K562 (cell line): ENCODE measurements around the gene USP12. TPM values are rescaled to one million over a fixed set of nuclear protein-coding genes. Genes with fewer than 3 reads are reported as not detected.
A peak's percentile ranks its signal among the peaks of the same experiment; 100 is the strongest.

ENCODE experiments used
- MXD1 ChIP-seq: fragments of 250-450 bp; sonication (Bioruptor Pico); IDR thresholded peaks from 2 replicates; pipeline ENCODE4 v1.8.0; 2021; ENCODE audit warnings: borderline replicate concordance, mild to moderate bottlenecking, moderate library complexity; ENCODE audit not compliant: poor library complexity, severe bottlenecking
- OTX1 ChIP-seq: fragments of 450-650 bp; formaldehyde crosslinking; IDR thresholded peaks from 2 replicates; pipeline ENCODE4 v1.4.0; 2022; ENCODE audit warnings: mild to moderate bottlenecking
- PPARD ChIP-seq: fragments of 250-450 bp; sonication (Bioruptor Pico); IDR thresholded peaks from 2 replicates; pipeline ENCODE4 v1.8.0; 2022; ENCODE audit warnings: inconsistent platforms, mild to moderate bottlenecking, moderate library complexity
- SIX5 ChIP-seq, 2 experiments: IDR thresholded peaks; 2 replicates each; pipeline ENCODE4 v1.6.1; 2011; ENCODE audit warnings: low read length in 2 of 2, borderline replicate concordance in 1 of 2, low read depth in 1 of 2, mild to moderate bottlenecking in 1 of 2, moderate library complexity in 1 of 2; ENCODE audit not compliant: insufficient read depth in 1 of 2
- TBP ChIP-seq: optimal IDR thresholded peaks from 2 replicates; pipeline ENCODE3; 2011; ENCODE audit warnings: low read depth, low read length, improper control_type of control experiment
- ZBTB11 ChIP-seq, 3 experiments: fragments of 200-800 bp in 1 of 3; fragments of 250-450 bp in 1 of 3; fragments of 450-650 bp in 1 of 3; sonication (Bioruptor Pico) in 1 of 3; sonication (Bioruptor generic) in 1 of 3; formaldehyde crosslinking in 1 of 3; IDR thresholded peaks; 2 replicates each; pipeline versions ENCODE4 v1.6.1 to v1.8.0; 2016 to 2022; ENCODE audit warnings: mild to moderate bottlenecking in 2 of 3, missing genetic modification characterization in 2 of 3, missing compliant biosample characterization in 1 of 3, moderate library complexity in 1 of 3
- ZNF140 ChIP-seq: fragments of 250-450 bp; sonication (Bioruptor Pico); IDR thresholded peaks from 2 replicates; pipeline ENCODE4 v1.8.0; 2021; ENCODE audit warnings: moderate library complexity, mild to moderate bottlenecking, inconsistent platforms
- ZNF282 ChIP-seq: sonication (generic); formaldehyde crosslinking; IDR thresholded peaks from 2 replicates; pipeline ENCODE4 v1.8.1; 2023; ENCODE audit warnings: missing genetic modification reagents
- polyA plus RNA-seq, 8 experiments: library from polyadenylated mRNA; depleted of rRNA in 4 of 8; stranded (reverse) in 5 of 8; unstranded in 3 of 8; fragments of >200 nt; fragmentation: Nextera tagmentation in 2 of 8; fragmentation: Illumina TruSeq in 1 of 8; extraction: Ambion mirVana in 2 of 8; extraction: Trizol in 1 of 8; gene quantifications; 2 replicates each; pipeline versions ENCODE4 v1.2.1 to v1.2.3, GENCODE V29; 2011 to 2014; ENCODE audit warnings: inconsistent platforms in 1 of 8, missing spikeins in 1 of 8
- total RNA-seq, 7 experiments: library from RNA; depleted of rRNA in 6 of 7; stranded (reverse); fragments of >200 nt in 6 of 7; fragmentation: Illumina TruSeq in 2 of 7; extraction: Trizol in 2 of 7; gene quantifications; 2 replicates each; pipeline versions ENCODE4 v1.2.1 to v1.2.3, GENCODE V29; 2011 to 2021; ENCODE audit warnings: low replicate concordance in 1 of 7
- TF ChIP-seq, protein P1 (sequence below): fragments of 250-450 bp; sonication (Bioruptor Pico); IDR thresholded peaks from 2 replicates; pipeline ENCODE4 v1.6.1; 2021; ENCODE audit warnings: mild to moderate bottlenecking
- TF ChIP-seq, protein P2 (sequence below), 2 experiments: fragments of 450-650 bp; formaldehyde crosslinking in 1 of 2; IDR thresholded peaks; 2 replicates each; pipeline versions ENCODE4 v1.4.0 to v1.6.1; 2014 to 2020; ENCODE audit warnings: mild to moderate bottlenecking in 2 of 2, borderline replicate concordance in 1 of 2, low read depth in 1 of 2

Gene USP12
- total and polyA plus RNA-seq, 9 of the 15 experiments (the other 6 are each of a cell fraction or from before 2014, with no cell fraction given) = 1.8 to 20.5 (median 13.3) TPM

GRCh38 chr13:27138457-27139093 lies 33.0 kb downstream of the USP12 start (continued):
- TF ChIP-seq ZBTB11 (CRISPR knock-in tag; IDR thresholded peaks at IDR 0.05) (peak in 1 of 3 experiments; percentile 93; a peak in 2 of 6 replicates), PPARD (CRISPR knock-in tag) (peak; percentile 91), ZNF140 (CRISPR knock-in tag) (peak; percentile 98), SIX5 (IDR thresholded peaks at IDR 0.05; ENCODE audit: borderline replicate concordance in 1 of 2, insufficient read depth in 1 of 2, low read depth in 1 of 2, low read length in 2 of 2) (no peak), OTX1 (CRISPR knock-in tag) (0 out of 2 replicates have a peak, but pooled peaks have one; percentile 58), TBP (no peak), MXD1 (peak; percentile 96), ZNF282 (CRISPR knock-in tag) (no peak)
- TF ChIP-seq, protein P1, sequence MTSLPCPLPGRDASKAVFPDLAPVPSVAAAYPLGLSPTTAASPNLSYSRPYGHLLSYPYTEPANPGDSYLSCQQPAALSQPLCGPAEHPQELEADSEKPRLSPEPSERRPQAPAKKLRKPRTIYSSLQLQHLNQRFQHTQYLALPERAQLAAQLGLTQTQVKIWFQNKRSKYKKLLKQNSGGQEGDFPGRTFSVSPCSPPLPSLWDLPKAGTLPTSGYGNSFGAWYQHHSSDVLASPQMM = no peak
- TF ChIP-seq, protein P2, sequence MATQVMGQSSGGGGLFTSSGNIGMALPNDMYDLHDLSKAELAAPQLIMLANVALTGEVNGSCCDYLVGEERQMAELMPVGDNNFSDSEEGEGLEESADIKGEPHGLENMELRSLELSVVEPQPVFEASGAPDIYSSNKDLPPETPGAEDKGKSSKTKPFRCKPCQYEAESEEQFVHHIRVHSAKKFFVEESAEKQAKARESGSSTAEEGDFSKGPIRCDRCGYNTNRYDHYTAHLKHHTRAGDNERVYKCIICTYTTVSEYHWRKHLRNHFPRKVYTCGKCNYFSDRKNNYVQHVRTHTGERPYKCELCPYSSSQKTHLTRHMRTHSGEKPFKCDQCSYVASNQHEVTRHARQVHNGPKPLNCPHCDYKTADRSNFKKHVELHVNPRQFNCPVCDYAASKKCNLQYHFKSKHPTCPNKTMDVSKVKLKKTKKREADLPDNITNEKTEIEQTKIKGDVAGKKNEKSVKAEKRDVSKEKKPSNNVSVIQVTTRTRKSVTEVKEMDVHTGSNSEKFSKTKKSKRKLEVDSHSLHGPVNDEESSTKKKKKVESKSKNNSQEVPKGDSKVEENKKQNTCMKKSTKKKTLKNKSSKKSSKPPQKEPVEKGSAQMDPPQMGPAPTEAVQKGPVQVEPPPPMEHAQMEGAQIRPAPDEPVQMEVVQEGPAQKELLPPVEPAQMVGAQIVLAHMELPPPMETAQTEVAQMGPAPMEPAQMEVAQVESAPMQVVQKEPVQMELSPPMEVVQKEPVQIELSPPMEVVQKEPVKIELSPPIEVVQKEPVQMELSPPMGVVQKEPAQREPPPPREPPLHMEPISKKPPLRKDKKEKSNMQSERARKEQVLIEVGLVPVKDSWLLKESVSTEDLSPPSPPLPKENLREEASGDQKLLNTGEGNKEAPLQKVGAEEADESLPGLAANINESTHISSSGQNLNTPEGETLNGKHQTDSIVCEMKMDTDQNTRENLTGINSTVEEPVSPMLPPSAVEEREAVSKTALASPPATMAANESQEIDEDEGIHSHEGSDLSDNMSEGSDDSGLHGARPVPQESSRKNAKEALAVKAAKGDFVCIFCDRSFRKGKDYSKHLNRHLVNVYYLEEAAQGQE (IDR thresholded peaks at IDR 0.05; ENCODE audit: borderline replicate concordance) = no peak
- TF ChIP-seq, protein P2 (CRISPR knock-in tag; IDR thresholded peaks at IDR 0.05; ENCODE audit: low read depth) = peak; percentile 73; the same call in 1 of the 2 replicates
